Smooth muscle cell (in vitro differentiated cells): ENCODE data around the gene CDRT15. TPM values are rescaled to one million over a fixed set of nuclear protein-coding genes. Genes with fewer than 3 reads are reported as not detected.

ENCODE experiments used
- DNase-seq: peaks from one replicate; lab custom pipeline; 2025; ENCODE audit not compliant: unreplicated experiment; lab: John Stamatoyannopoulos, UW
- H2AFZ ChIP-seq: fragments of 200-600 bp; sonication (generic); 2 replicates; pipeline ENCODE4 v1.6.0; 2016; ENCODE audit warnings: antibody characterized with exemption, low read depth, mild to moderate bottlenecking
- H3F3A ChIP-seq: fragments of 200-600 bp; sonication (generic); 2 replicates; pipeline ENCODE4 v1.6.0; 2017; ENCODE audit warnings: antibody characterized with exemption, low read depth
- H3K27ac ChIP-seq: fragments of 200-600 bp; sonication (generic); 2 replicates; pipeline ENCODE4 v1.5.1; 2016; ENCODE audit warnings: low read depth, mild to moderate bottlenecking
- H3K27me3 ChIP-seq: fragments of 200-600 bp; sonication (generic); 2 replicates; pipeline ENCODE4 v1.6.1; 2016; ENCODE audit warnings: low read depth, mild to moderate bottlenecking
- H3K36me3 ChIP-seq: fragments of 200-600 bp; sonication (generic); 2 replicates; pipeline ENCODE4 v1.5.1; 2016; ENCODE audit warnings: low read depth
- H3K4me1 ChIP-seq: fragments of 200-600 bp; sonication (generic); 2 replicates; pipeline ENCODE4 v1.5.1; 2016; ENCODE audit warnings: low read depth
- H3K4me2 ChIP-seq: fragments of 200-600 bp; sonication (generic); 2 replicates; pipeline ENCODE4 v1.6.0; 2016; ENCODE audit warnings: mild to moderate bottlenecking
- H3K4me3 ChIP-seq: fragments of 200-600 bp; sonication (generic); 2 replicates; pipeline ENCODE4 v1.5.1; 2016; ENCODE audit warnings: mild to moderate bottlenecking
- H3K79me2 ChIP-seq: fragments of 200-600 bp; sonication (generic); 2 replicates; pipeline ENCODE4 v1.6.0; 2016; ENCODE audit warnings: low read depth, mild to moderate bottlenecking
- H3K9ac ChIP-seq: fragments of 200-600 bp; sonication (generic); 2 replicates; pipeline ENCODE4 v1.6.0; 2016; ENCODE audit warnings: low read depth
- H3K9me3 ChIP-seq: fragments of 200-600 bp; sonication (generic); replicated peaks from 2 replicates; pipeline ENCODE4 v1.5.1; 2016; ENCODE audit warnings: low read depth
- H4K20me1 ChIP-seq: fragments of 200-600 bp; sonication (generic); 2 replicates; pipeline ENCODE4 v1.6.0; 2016; ENCODE audit warnings: low read depth
- WGBS: methylation state at CpG from one replicate; pipeline ENCODE4 v1.1.7; 2016; ENCODE audit warnings: low lambda C conversion rate; 5-methylcytosine and 5-hydroxymethylcytosine counted together
- polyA plus RNA-seq: library from polyadenylated mRNA; unstranded; fragments of >200 nt; fragmentation: Nextera tagmentation; extraction: Ambion mirVana; gene quantifications from 2 replicates; pipeline ENCODE4 v1.2.1, GENCODE V29; 2016
- total RNA-seq: library from RNA; depleted of rRNA; stranded (reverse); fragments of >200 nt; gene quantifications from 2 replicates; pipeline ENCODE4 v1.2.3, GENCODE V29; 2014
- TF ChIP-seq, protein P1 (sequence below): fragments of 200-600 bp; sonication (generic); IDR thresholded peaks from 2 replicates; pipeline ENCODE4 v1.5.1; 2017; ENCODE audit warnings: borderline replicate concordance, mild to moderate bottlenecking, antibody characterized with exemption; ENCODE audit not compliant: insufficient read depth, poor library complexity, severe bottlenecking

The CDRT15 gene
- total and polyA plus RNA-seq, 2 experiments from 2014 or later, result not detected

DNA sequence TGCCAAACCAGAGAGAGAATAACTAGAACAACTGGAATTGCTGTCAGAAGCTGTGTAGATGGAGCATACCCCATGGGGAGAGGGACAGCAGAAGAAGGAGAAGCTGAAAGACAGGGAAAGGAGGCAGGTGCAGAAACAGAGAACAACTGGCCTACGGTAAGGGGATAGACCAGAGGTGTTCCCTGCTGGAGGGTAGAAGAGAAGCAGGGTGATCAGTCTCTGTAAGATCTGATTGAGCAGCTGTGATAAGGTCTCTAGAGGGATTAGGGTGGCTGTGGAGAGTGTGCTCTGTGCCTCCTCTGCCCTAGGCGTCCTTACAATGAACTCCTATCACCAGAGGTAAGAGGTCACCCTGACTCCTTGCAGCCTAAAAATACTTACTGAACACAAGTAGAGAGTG, 33.8 kb upstream of the CDRT15 start:
- Histone ChIP-seq H3K9me3 (no peaks in the 10 kb centered on the region), H3K4me3 (no peak overlapping the region), H3K36me3 (no peaks in the 10 kb centered on the region), H2AFZ (no peak overlapping the region), H3K4me2 (no peak overlapping the region), H4K20me1 (no peaks in the 10 kb centered on the region), H3K79me2 (no peaks in the 10 kb centered on the region), H3F3A (no peaks in the 10 kb centered on the region), H3K27me3 (peaks cover 4% of the 10 kb centered on the region), H3K27ac (no peak overlapping the region), H3K4me1 (no peaks in the 10 kb centered on the region), H3K9ac (no peak overlapping the region)
- WGBS, result 87% methylated on average over 2 of the region's 2 CpGs
- TF ChIP-seq, protein P1, sequence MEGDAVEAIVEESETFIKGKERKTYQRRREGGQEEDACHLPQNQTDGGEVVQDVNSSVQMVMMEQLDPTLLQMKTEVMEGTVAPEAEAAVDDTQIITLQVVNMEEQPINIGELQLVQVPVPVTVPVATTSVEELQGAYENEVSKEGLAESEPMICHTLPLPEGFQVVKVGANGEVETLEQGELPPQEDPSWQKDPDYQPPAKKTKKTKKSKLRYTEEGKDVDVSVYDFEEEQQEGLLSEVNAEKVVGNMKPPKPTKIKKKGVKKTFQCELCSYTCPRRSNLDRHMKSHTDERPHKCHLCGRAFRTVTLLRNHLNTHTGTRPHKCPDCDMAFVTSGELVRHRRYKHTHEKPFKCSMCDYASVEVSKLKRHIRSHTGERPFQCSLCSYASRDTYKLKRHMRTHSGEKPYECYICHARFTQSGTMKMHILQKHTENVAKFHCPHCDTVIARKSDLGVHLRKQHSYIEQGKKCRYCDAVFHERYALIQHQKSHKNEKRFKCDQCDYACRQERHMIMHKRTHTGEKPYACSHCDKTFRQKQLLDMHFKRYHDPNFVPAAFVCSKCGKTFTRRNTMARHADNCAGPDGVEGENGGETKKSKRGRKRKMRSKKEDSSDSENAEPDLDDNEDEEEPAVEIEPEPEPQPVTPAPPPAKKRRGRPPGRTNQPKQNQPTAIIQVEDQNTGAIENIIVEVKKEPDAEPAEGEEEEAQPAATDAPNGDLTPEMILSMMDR, result no peak
- no peak for DNase-seq

DNA sequence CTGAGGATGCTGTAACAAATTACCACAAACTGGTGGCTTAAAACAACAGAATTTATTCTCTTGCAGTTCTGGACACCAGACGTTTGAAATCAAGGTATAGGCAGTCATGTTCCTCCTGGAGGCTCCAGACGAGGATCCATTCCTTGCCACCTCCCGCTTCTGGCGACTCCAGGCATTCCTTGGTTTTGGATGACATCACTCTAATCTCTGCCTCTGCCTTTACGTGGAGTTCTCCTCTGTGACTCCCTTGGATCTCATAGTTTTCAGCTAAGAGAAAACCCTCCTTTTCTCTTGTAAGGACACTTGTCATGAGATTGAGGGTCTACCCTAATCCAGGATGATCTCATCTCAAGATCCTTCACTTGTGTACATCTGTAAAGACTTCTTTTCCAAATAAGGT, 32.8 kb upstream of the CDRT15 start:
- TF ChIP-seq, protein P1, result no peak
- Histone ChIP-seq H3K4me2 (no peak overlapping the region), H3K79me2 (no peaks in the 10 kb centered on the region), H4K20me1 (no peaks in the 10 kb centered on the region), H2AFZ (no peak overlapping the region), H3K4me3 (no peak overlapping the region), H3K27me3 (peaks cover 4% of the 10 kb centered on the region), H3F3A (no peaks in the 10 kb centered on the region), H3K9ac (no peak overlapping the region), H3K4me1 (no peaks in the 10 kb centered on the region), H3K9me3 (no peaks in the 10 kb centered on the region), H3K36me3 (no peaks in the 10 kb centered on the region), H3K27ac (no peak overlapping the region)
- WGBS, result 57% methylated on average over 5 of the region's 5 CpGs
- no peak for DNase-seq

DNA sequence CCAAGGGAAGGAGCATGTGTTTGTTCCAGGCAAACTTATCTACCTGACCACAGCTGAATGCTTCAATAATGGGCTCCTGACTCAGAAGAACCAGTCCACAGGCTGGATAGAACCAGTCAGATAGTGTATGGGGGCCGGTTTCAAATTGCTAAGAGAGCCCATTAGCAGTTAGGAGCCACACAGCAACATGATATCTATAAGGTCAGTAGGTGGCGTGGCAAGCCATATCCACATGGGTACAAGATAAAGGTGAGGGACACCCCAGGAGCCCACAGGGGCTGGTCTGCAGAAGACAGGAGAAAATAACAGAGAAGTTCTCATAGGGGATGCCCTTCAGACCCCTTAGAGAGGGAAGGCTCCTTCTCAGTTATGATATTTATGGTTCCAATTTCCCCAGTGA, 31.6 kb upstream of the CDRT15 start:
- no peaks in the 10 kb centered on the region for H3K79me2 ChIP-seq
- H3K9ac ChIP-seq, result no peak overlapping the region
- no peak overlapping the region for H3K4me2 ChIP-seq
- H3K4me3 ChIP-seq, result no peak overlapping the region
- DNase-seq, result no peak
- no peak overlapping the region for H2AFZ ChIP-seq
- no peaks in the 10 kb centered on the region for H3F3A ChIP-seq
- peaks cover 4% of the 10 kb centered on the region for H3K27me3 ChIP-seq
- TF ChIP-seq, protein P1, result no peak
- 75% methylated on average over 2 of the region's 2 CpGs for WGBS
- no peaks in the 10 kb centered on the region for H3K4me1 ChIP-seq
- no peak overlapping the region for H3K27ac ChIP-seq
- no peaks in the 10 kb centered on the region for H4K20me1 ChIP-seq
- no peaks in the 10 kb centered on the region for H3K9me3 ChIP-seq
- H3K36me3 ChIP-seq, result no peaks in the 10 kb centered on the region

DNA sequence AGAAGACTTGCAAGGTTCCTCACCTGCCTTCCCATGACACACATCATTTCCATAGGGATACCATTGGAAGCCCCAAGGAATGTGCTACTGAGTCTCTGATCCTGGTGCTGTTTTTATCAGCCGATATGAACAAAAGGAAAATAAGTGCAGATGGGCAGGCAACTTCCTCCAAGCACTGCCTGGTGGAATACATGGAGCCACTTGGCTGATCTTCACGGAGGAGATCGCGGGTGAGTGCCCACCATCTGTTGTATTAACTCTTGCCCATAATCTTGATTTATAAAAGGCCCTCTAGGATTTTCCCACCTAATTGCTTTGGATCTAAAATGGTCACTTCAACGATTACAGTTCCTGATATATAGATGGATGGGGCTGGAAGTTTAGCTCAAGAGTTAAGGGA, 24.7 kb upstream of the CDRT15 start:
- Histone ChIP-seq H3K4me3 (no peak overlapping the region), H3K9me3 (no peaks in the 10 kb centered on the region), H3K4me2 (no peak overlapping the region), H3K9ac (no peak overlapping the region), H4K20me1 (no peaks in the 10 kb centered on the region), H3K36me3 (no peaks in the 10 kb centered on the region), H3K4me1 (no peaks in the 10 kb centered on the region), H3F3A (no peaks in the 10 kb centered on the region), H2AFZ (no peak overlapping the region), H3K27me3 (no peaks in the 10 kb centered on the region), H3K79me2 (no peaks in the 10 kb centered on the region), H3K27ac (no peak overlapping the region)
- no peak for DNase-seq
- WGBS, result 93% methylated on average over 5 of the region's 5 CpGs
- TF ChIP-seq, protein P1, result no peak
